Esophagus (tissue), 2 donors: Measurements from ENCODE around the gene PRKCB. TPM values are rescaled to one million over a fixed set of nuclear protein-coding genes. Genes with fewer than 3 reads are reported as not detected.

Source experiments
- H3K27ac ChIP-seq, 2 donors: one replicate each; pipeline ENCODE4 v1.5.1; 2013; ENCODE audit warnings: low read depth in 2 of 2, mild to moderate bottlenecking in 2 of 2, inconsistent platforms in 1 of 2, low read length in 1 of 2, moderate library complexity in 1 of 2
- H3K27me3 ChIP-seq, 2 donors: one replicate each; pipeline ENCODE4 v1.6.1; 2013; ENCODE audit warnings: low read length in 2 of 2, control low read depth in 1 of 2, mild to moderate bottlenecking in 1 of 2; ENCODE audit not compliant: insufficient read depth in 2 of 2, control insufficient read depth in 1 of 2
- H3K36me3 ChIP-seq, 2 donors: one replicate each; pipeline ENCODE4 v1.6.1; 2013; ENCODE audit warnings: low read length in 1 of 2; ENCODE audit not compliant: control insufficient read depth in 2 of 2, insufficient read depth in 2 of 2
- H3K4me1 ChIP-seq, 2 donors: one replicate each; pipeline ENCODE4 v1.6.1; 2013; ENCODE audit warnings: low read length in 1 of 2; ENCODE audit not compliant: control insufficient read depth in 2 of 2, insufficient read depth in 2 of 2
- H3K4me3 ChIP-seq, 2 donors: one replicate each; pipeline ENCODE4 v1.5.1; 2013; ENCODE audit warnings: low read length in 2 of 2, mild to moderate bottlenecking in 2 of 2, low read depth in 1 of 2, moderate library complexity in 1 of 2
- H3K9me3 ChIP-seq, 2 donors: one replicate each; pipeline ENCODE4 v1.6.1; 2013; ENCODE audit warnings: mild to moderate bottlenecking in 2 of 2, low read depth in 1 of 2, low read length in 1 of 2, moderate library complexity in 1 of 2; ENCODE audit not compliant: control insufficient read depth in 2 of 2, insufficient read depth in 1 of 2
- WGBS, 2 donors: extraction: QIAGEN DNeasy Blood & Tissue Kit; methylation state at CpG; one replicate each; pipeline ENCODE4 v1.1.7; 2013; 5-methylcytosine and 5-hydroxymethylcytosine counted together
- polyA plus RNA-seq, 2 donors: library from polyadenylated mRNA; stranded (reverse); fragments of 200-250 nt; gene quantifications; one replicate each; pipeline ENCODE4 v1.2.3, GENCODE V29; 2013
- donor health status: healthy with polysubstance abuse.
- donor health status: Bipolar disorder and iron deficiency.

Gene PRKCB
- polyA plus RNA-seq, 2 donors: 0.39 to 0.45 TPM

GRCh38 chr16:24035127-24035842 is 199.5 kb downstream of the PRKCB start:
- Histone ChIP-seq H3K27me3 (no peaks in the 10 kb centered on the region), H3K27ac (no peak overlapping the region), H3K4me1 (peaks cover 0 to 1% of the 10 kb centered on the region in 2 donors), H3K4me3 (no peak overlapping the region), H3K36me3 (no peaks in the 10 kb centered on the region), H3K9me3 (peaks cover 0 to 2% of the 10 kb centered on the region in 2 donors)
- 28 to 30% methylated on average over 17 of the region's 17 CpGs for WGBS, 2 donors

GRCh38 chr16:24036038-24036543 is 200.3 kb downstream of the PRKCB start:
- Histone ChIP-seq H3K27me3 (no peaks in the 10 kb centered on the region), H3K27ac (no peak overlapping the region), H3K36me3 (no peaks in the 10 kb centered on the region), H3K4me3 (no peak overlapping the region), H3K9me3 (peaks cover 0 to 2% of the 10 kb centered on the region in 2 donors), H3K4me1 (peaks cover 0 to 1% of the 10 kb centered on the region in 2 donors)
- WGBS, 2 donors: 60 to 65% methylated on average over 1 of the region's 1 CpG

GRCh38 chr16:24036614-24037013 is 200.8 kb downstream of the PRKCB start:
- Histone ChIP-seq H3K9me3 (peaks cover 0 to 2% of the 10 kb centered on the region in 2 donors), H3K4me1 (peaks cover 0 to 1% of the 10 kb centered on the region in 2 donors), H3K36me3 (no peaks in the 10 kb centered on the region), H3K27me3 (no peaks in the 10 kb centered on the region), H3K4me3 (no peak overlapping the region), H3K27ac (no peak overlapping the region)
- 14% methylated on average over 8 of the region's 8 CpGs for WGBS, 2 donors

GRCh38 chr16:24037335-24037734 is 201.6 kb downstream of the PRKCB start:
- no peaks in the 10 kb centered on the region for H3K27me3 ChIP-seq
- peaks cover 0 to 1% of the 10 kb centered on the region in 2 donors for H3K4me1 ChIP-seq
- H3K27ac ChIP-seq: no peak overlapping the region
- WGBS, 2 donors: 67 to 69% methylated on average over 3 of the region's 3 CpGs
- no peaks in the 10 kb centered on the region for H3K36me3 ChIP-seq
- peaks cover 0 to under 1% of the 10 kb centered on the region in 2 donors for H3K9me3 ChIP-seq
- H3K4me3 ChIP-seq: no peak overlapping the region

- no peaks in the 10 kb centered on the region for H3K27me3 ChIP-seq
- no peak overlapping the region for H3K27ac ChIP-seq
- H3K9me3 ChIP-seq: no peaks in the 10 kb centered on the region
- H3K36me3 ChIP-seq: no peaks in the 10 kb centered on the region
- H3K4me3 ChIP-seq: no peak overlapping the region
- H3K4me1 ChIP-seq: no peaks in the 10 kb centered on the region
- WGBS, 2 donors: 34% methylated on average over 11 of the region's 11 CpGs
These were observed 206.2 kb downstream of the PRKCB start for GRCh38 chr16:24041834-24042631.

GRCh38 chr16:24044467-24044866 is 208.7 kb downstream of the PRKCB start:
- Histone ChIP-seq H3K27ac (no peak overlapping the region), H3K27me3 (no peaks in the 10 kb centered on the region), H3K36me3 (no peaks in the 10 kb centered on the region), H3K4me1 (no peaks in the 10 kb centered on the region), H3K4me3 (no peak overlapping the region), H3K9me3 (no peaks in the 10 kb centered on the region)
- WGBS, 2 donors: 83 to 86% methylated on average over 2 of the region's 2 CpGs

GRCh38 chr16:24045641-24046040 is 209.9 kb downstream of the PRKCB start:
- WGBS, 2 donors: 32 to 33% methylated on average over 12 of the region's 12 CpGs
- no peaks in the 10 kb centered on the region for H3K36me3 ChIP-seq

GRCh38 chr16:24046442-24046841 is 210.7 kb downstream of the PRKCB start:
- H3K27me3 ChIP-seq: no peaks in the 10 kb centered on the region
- H3K27ac ChIP-seq: no peak overlapping the region
- no peaks in the 10 kb centered on the region for H3K36me3 ChIP-seq
- H3K4me1 ChIP-seq: no peaks in the 10 kb centered on the region
- H3K4me3 ChIP-seq: no peak overlapping the region
- no peaks in the 10 kb centered on the region for H3K9me3 ChIP-seq
- WGBS, 2 donors: 52 to 61% methylated on average over 4 of the region's 4 CpGs

More at GRCh38 chr16:24045641-24046040, 209.9 kb downstream of the PRKCB start:
- Histone ChIP-seq H3K9me3 (no peaks in the 10 kb centered on the region), H3K4me3 (no peak overlapping the region), H3K27ac (no peak overlapping the region), H3K27me3 (no peaks in the 10 kb centered on the region), H3K4me1 (no peaks in the 10 kb centered on the region)

- Histone ChIP-seq H3K36me3 (no peaks in the 10 kb centered on the region), H3K4me3 (no peak overlapping the region), H3K9me3 (no peaks in the 10 kb centered on the region), H3K27ac (no peak overlapping the region), H3K4me1 (no peaks in the 10 kb centered on the region), H3K27me3 (no peaks in the 10 kb centered on the region)
- WGBS, 2 donors: 85 to 86% methylated on average over 5 of the region's 5 CpGs
These were observed 213.3 kb downstream of the PRKCB start for GRCh38 chr16:24049113-24049512.
